Measurements from ENCODE around the gene PIEZO1.

- TF ChIP-seq EZH2 (IDR thresholded peaks at IDR 0.05; ENCODE audit: borderline replicate concordance, insufficient read depth, low read depth, low read length, poor library complexity, severe bottlenecking), result no peak
- TF ChIP-seq, protein P1, sequence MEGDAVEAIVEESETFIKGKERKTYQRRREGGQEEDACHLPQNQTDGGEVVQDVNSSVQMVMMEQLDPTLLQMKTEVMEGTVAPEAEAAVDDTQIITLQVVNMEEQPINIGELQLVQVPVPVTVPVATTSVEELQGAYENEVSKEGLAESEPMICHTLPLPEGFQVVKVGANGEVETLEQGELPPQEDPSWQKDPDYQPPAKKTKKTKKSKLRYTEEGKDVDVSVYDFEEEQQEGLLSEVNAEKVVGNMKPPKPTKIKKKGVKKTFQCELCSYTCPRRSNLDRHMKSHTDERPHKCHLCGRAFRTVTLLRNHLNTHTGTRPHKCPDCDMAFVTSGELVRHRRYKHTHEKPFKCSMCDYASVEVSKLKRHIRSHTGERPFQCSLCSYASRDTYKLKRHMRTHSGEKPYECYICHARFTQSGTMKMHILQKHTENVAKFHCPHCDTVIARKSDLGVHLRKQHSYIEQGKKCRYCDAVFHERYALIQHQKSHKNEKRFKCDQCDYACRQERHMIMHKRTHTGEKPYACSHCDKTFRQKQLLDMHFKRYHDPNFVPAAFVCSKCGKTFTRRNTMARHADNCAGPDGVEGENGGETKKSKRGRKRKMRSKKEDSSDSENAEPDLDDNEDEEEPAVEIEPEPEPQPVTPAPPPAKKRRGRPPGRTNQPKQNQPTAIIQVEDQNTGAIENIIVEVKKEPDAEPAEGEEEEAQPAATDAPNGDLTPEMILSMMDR (IDR thresholded peaks at IDR 0.05), result no peak
Measured at GRCh38 chr16:88732961-88733294, 52.1 kb downstream of the PIEZO1 start.

Data from B cell (primary cell).